ENCODE results near the gene ACE2.

Gene ACE2

GRCh38 chrX:15606136-15606535 is 5.4 kb upstream of the ACE2 start:
- TF ChIP-seq CTCF (IDR thresholded peaks at IDR 0.05; ENCODE audit: insufficient read depth, low read length, missing control alignments) = no peak
- no peak for DNase-seq (ENCODE audit: low read depth, low spot score)
- ChIA-PET CTCF (no interaction called here), POLR2A (no interaction called here)
- no peak overlapping the region for H3K4me3 ChIP-seq (ENCODE audit: low read depth, low read length)

DNA sequence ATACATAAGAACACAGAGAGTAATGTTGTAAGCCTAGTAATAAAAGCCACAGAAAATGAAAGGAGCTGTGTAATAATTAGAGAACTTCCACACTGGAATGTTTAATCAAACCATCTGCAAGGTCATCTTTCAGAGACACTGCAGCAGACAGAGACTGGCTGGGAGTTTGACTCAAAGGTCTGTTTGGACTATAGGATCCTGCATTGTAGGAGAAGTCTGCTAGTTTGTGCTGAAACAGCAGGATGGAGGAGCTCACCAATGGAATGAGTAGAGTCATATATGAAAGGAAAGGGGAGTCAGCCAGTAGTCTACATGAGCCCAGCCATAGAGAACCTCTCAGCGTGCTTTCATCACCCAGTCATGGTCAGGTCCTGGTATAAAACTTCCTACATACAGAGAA is 4.5 kb upstream of the ACE2 start:
- CTCF ChIA-PET = no interaction called here
- TF ChIP-seq CTCF (IDR thresholded peaks at IDR 0.05; ENCODE audit: insufficient read depth, low read length, missing control alignments) = no peak
- DNase-seq (ENCODE audit: low read depth, low spot score) = no peak
- POLR2A ChIA-PET = no interaction called here
- no peak overlapping the region for H3K4me3 ChIP-seq (ENCODE audit: low read depth, low read length)

GRCh38 chrX:15602761-15603160 is 2.0 kb upstream of the ACE2 start:
- H3K4me3 ChIP-seq (ENCODE audit: low read depth, low read length) = no peak overlapping the region
- POLR2A ChIA-PET = no interaction called here
- DNase-seq (ENCODE audit: low read depth, low spot score) = no peak
- CTCF ChIA-PET = no interaction called here
- TF ChIP-seq CTCF (IDR thresholded peaks at IDR 0.05; ENCODE audit: insufficient read depth, low read length, missing control alignments) = no peak

GRCh38 chrX:15601932-15602331 is 1.2 kb upstream of the ACE2 start:
- ChIA-PET CTCF (no interaction called here), POLR2A (no interaction called here)
- H3K4me3 ChIP-seq (ENCODE audit: low read depth, low read length) = no peak overlapping the region
- no peak for TF ChIP-seq CTCF (IDR thresholded peaks at IDR 0.05; ENCODE audit: insufficient read depth, low read length, missing control alignments)
- no peak for DNase-seq (ENCODE audit: low read depth, low spot score)

DNA sequence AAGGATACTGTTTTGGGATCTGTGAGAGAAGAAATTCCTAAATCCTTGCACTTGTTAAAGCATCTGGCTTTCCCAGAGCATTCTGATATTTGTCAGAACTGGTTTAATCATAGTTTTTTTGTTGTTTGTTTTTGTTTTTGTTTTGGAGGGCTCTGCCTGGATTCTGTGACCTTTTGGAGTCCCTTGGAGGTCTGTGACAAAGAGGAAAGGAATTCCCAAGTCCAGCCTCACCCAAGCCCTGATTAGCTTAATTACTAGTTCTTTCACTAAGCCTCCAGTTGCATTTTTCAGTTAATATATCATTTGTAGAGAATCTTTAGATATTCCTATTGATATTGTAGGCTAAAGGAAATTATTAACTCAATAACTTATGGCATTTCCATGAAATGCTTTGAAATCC is 711 bp downstream of the ACE2 start:
- ChIA-PET POLR2A (no interaction called here), CTCF (no interaction called here)
- H3K4me3 ChIP-seq (ENCODE audit: low read depth, low read length) = no peak overlapping the region
- TF ChIP-seq CTCF (IDR thresholded peaks at IDR 0.05; ENCODE audit: insufficient read depth, low read length, missing control alignments) = no peak
- DNase-seq (ENCODE audit: low read depth, low spot score) = no peak

- no peak overlapping the region for H3K4me3 ChIP-seq (ENCODE audit: low read depth, low read length)
- CTCF ChIA-PET = no interaction called here
- DNase-seq (ENCODE audit: low read depth, low spot score) = no peak
- POLR2A ChIA-PET = no interaction called here
- no peak for TF ChIP-seq CTCF (IDR thresholded peaks at IDR 0.05; ENCODE audit: insufficient read depth, low read length, missing control alignments)
These were observed 1.3 kb downstream of the ACE2 start for GRCh38 chrX:15599461-15599860.

Data from AG04449 (cell line).